SJSA1 (cell line): Measurements from ENCODE around the gene KLRF1. TPM values are rescaled to one million over a fixed set of nuclear protein-coding genes. Genes with fewer than 3 reads are reported as not detected.

Experiments used
- DNase-seq, 2 experiments: peaks; one replicate each; pipeline ENCODE4 v3.0.0-alpha.2; 2015 to 2020; ENCODE audit warnings: low spot score in 2 of 2, low read depth in 1 of 2
- H3K27ac ChIP-seq: fragments of 250-450 bp; sonication (Bioruptor Pico); 2 replicates; pipeline ENCODE4 v1.5.1; 2020; ENCODE audit warnings: mild to moderate bottlenecking, moderate library complexity
- H3K27me3 ChIP-seq: fragments of 250-450 bp; sonication (Bioruptor Pico); replicated peaks from 2 replicates; pipeline ENCODE4 v1.5.1; 2020; ENCODE audit warnings: mild to moderate bottlenecking, moderate library complexity
- H3K36me3 ChIP-seq: fragments of 250-450 bp; sonication (Bioruptor Pico); 2 replicates; pipeline ENCODE4 v1.5.1; 2020; ENCODE audit warnings: mild to moderate bottlenecking
- H3K4me1 ChIP-seq: fragments of 250-450 bp; sonication (Bioruptor Pico); replicated peaks from 2 replicates; pipeline ENCODE4 v1.6.1; 2021; ENCODE audit warnings: mild to moderate bottlenecking
- H3K4me3 ChIP-seq: fragments of 250-450 bp; sonication (Bioruptor Pico); 2 replicates; pipeline ENCODE4 v1.5.1; 2020; ENCODE audit warnings: mild to moderate bottlenecking
- H3K9me3 ChIP-seq: fragments of 250-450 bp; sonication (Bioruptor Pico); replicated peaks from 2 replicates; pipeline ENCODE4 v1.5.1; 2020; ENCODE audit warnings: mild to moderate bottlenecking
- total RNA-seq: library from RNA; depleted of rRNA; stranded (reverse); fragments of >200 nt; shearing (Covaris generic); gene quantifications from 2 replicates; pipeline ENCODE4 v1.2.3, GENCODE V29; 2014

KLRF1 gene
- total RNA-seq, 1 experiment from 2014 or later = not detected

DNA sequence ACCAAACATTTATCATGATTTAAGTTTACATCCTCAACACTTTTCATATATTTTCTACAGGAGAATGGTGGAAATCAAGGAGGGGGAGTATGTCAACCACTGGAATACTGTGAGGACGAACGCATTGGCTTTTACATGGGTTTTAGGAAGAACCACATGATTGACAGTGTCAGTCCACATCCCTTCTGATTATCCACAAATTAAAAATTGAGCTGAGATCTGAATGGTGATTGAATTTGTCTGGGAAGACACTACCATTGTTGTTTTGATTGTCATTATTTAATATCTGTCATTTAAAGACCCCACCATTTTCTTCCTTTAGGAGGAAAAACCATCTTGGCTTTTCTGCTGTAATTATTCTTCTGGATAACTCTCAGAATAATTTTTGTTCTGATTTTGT, 31.3 kb upstream of the KLRF1 start:
- Histone ChIP-seq H3K27ac (no peak overlapping the region), H3K4me3 (no peak overlapping the region), H3K9me3 (no peaks in the 10 kb centered on the region), H3K27me3 (no peaks in the 10 kb centered on the region), H3K4me1 (peaks cover 37% of the 10 kb centered on the region), H3K36me3 (no peaks in the 10 kb centered on the region)
- DNase-seq = no peak

DNA sequence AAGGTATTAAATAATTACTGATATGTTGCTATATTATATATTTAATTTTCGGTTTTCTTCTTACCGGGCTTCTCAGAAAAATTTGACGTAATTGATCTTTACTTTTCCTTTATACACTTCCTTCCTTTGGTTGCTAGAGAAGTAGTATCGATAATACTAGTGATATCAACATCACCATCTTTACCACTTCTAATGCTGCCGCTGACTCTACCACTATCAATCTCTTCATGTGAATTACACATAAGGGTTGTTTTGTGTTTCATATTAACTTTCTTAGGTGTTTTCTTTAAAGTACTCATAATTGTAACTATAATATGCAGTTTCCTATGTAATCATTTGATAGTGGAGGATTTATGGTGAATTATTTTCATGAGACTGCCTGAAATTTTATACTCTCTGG, 30.9 kb upstream of the KLRF1 start:
- no peaks in the 10 kb centered on the region for H3K27me3 ChIP-seq
- no peaks in the 10 kb centered on the region for H3K9me3 ChIP-seq
- H3K36me3 ChIP-seq = no peaks in the 10 kb centered on the region
- peak overlapping the region; percentile 30; the same call in 1 of the 2 replicates for H3K27ac ChIP-seq
- H3K4me3 ChIP-seq = no peak overlapping the region
- DNase-seq = no peak
- peaks cover 37% of the 10 kb centered on the region for H3K4me1 ChIP-seq

DNA sequence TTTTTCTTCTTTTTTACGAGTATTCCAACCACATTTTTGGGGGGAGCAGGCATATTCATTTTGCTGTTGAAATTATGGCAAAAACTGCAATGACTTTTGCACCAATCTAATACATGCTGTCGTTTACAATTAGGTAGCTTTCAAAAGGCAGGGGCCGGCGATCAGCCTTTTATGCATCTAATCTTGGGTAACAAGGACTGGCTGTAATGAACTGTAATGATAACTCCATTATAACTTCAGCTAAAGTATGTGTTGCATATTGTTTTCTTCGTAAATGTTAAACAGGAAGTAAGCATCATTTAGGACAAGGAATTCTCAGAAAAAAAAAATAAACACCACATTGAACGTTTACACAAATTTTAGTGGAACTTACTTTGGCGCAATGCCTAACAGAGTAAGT, 30.3 kb upstream of the KLRF1 start:
- H3K27me3 ChIP-seq = no peaks in the 10 kb centered on the region
- H3K27ac ChIP-seq = peak overlapping the region; percentile 30; the same call in 1 of the 2 replicates
- H3K4me3 ChIP-seq = no peak overlapping the region
- no peaks in the 10 kb centered on the region for H3K36me3 ChIP-seq
- peaks cover 37% of the 10 kb centered on the region for H3K4me1 ChIP-seq
- H3K9me3 ChIP-seq = no peaks in the 10 kb centered on the region
- DNase-seq = peak in 1 of 2 experiments; percentile 32

DNA sequence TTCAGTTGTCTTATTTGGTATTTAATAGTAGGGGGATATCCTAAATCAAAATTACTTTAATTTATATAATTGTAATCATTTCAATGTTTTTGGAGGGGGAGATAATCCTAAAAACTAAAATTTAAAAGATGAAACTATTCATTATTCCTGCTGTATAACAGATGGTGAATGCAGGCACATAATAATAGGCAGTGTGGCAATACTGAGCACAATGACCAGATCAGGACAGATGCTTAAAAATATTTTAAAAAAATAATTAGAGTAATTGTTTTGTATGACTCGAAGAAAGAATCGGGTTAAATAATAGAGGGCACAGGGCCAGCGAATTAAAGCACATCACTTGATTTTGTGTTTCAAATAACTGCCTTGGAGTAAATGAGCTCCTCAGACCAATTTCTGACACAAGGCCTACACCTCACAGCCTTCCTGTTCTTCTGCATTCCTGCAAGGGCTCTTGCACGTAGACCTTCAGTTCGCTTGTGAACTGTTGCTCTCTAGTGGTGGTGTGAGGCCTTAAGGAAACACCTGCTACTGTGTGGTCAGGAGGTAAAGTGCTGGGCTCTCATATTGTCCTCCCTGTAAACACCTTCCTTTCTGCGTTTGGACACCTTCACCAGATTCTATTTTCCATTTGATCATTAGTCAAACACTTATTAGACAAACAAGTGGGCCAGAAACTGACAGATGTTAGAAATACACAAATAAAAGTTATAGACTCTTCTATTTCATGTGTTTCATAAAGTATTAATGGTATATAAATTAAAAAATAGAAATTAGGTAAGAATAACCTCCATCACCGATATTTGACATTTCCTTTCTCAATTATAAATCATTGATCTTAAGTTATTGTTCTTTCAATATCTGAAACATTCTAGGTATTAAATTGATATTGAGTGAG, 29.3 kb upstream of the KLRF1 start:
- Histone ChIP-seq H3K27ac (no peak overlapping the region), H3K27me3 (no peaks in the 10 kb centered on the region), H3K4me3 (no peak overlapping the region), H3K9me3 (no peaks in the 10 kb centered on the region), H3K36me3 (no peaks in the 10 kb centered on the region), H3K4me1 (peaks cover 29% of the 10 kb centered on the region)
- peak; percentile 25 to 48 for DNase-seq

DNA sequence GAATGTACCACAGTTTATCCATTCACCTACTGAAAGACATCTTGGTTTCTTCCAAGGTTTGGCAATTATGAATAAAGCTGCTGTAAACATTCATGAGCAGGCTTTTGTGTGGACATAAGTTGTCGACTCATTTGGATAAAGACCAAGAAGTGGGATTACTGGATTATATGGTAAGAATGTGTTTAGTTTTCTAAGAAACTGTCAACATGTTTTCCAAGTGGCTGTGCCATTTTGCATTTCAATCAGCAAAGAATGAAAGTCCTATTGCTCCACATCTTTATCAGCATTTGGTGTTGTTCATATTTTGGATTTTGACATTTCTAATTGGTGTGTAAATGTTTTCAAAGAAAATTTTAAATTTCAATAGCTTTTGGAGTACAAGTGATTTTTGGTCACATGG, 27.3 kb upstream of the KLRF1 start:
- Histone ChIP-seq H3K27me3 (no peaks in the 10 kb centered on the region), H3K4me1 (peaks cover 10% of the 10 kb centered on the region)
- no peak for DNase-seq

DNA sequence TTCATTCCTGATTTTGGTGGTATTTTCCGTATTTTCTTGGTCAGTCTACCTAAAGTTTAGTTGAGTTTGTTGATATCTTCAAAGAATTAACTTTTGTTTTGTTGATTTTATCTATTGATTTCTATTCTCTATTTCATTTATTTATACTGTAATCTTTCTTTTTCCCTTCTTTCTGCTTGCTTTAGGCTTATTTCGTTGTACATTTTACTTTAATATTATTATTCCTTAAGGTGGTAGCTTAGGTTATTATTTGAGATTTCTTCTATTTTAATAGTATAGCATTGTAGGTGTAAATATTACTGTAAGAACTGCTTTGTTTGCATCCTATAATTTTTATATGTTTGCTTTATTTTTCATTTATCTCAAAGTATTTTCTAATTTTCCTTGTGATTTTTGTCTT, 21.4 kb upstream of the KLRF1 start:
- Histone ChIP-seq H3K4me3 (no peak overlapping the region), H3K27ac (no peak overlapping the region), H3K27me3 (no peaks in the 10 kb centered on the region; the same call in none of the 2 replicates), H3K36me3 (no peaks in the 10 kb centered on the region), H3K4me1 (no peaks in the 10 kb centered on the region), H3K9me3 (no peaks in the 10 kb centered on the region)
- DNase-seq = no peak

More for the DNA sequence above, 27.3 kb upstream of the KLRF1 start:
- Histone ChIP-seq H3K27ac (no peak overlapping the region), H3K9me3 (no peaks in the 10 kb centered on the region), H3K4me3 (no peak overlapping the region), H3K36me3 (no peaks in the 10 kb centered on the region)

DNA sequence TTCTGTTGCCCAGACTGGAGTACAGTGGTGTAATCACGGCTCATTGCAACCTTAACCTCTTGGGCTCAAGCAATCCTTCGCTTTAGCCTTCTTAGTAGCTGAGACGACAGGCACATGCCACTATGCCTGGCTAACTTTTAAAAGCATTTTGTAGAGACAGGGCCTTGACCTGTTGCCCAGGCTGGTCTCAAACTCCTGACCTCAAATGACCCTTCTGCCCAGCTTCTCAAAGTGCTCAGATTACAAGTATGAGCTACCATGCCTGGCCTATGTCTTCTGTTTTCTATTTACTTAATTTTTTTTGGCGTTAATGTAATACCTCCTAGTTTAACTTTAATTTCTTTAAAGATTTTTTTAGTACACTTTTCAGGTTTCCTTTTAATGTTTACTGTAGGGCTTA, 20.6 kb upstream of the KLRF1 start:
- no peaks in the 10 kb centered on the region for H3K4me1 ChIP-seq
- DNase-seq = no peak
- H3K36me3 ChIP-seq = no peaks in the 10 kb centered on the region
- no peak overlapping the region for H3K27ac ChIP-seq
- H3K4me3 ChIP-seq = no peak overlapping the region
- no peaks in the 10 kb centered on the region; the same call in none of the 2 replicates for H3K27me3 ChIP-seq
- H3K9me3 ChIP-seq = no peaks in the 10 kb centered on the region

DNA sequence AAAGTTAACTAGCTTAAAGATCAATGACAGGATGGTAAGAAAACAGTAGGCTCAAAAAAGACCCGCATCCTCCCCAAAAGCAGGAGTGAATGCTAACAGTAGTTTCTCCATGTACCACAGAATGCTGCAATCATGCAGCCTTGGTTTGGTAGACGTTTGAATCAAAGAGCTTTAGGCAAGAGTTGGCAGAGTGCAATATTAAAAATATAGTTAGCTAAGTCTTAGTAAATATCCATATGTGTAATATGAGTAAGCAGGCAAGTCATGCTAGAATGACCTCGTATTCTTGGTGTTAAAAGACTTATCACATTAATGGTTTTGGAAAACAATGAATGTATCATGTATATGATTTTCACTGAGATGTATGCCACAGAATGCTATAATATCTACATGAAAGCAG, 18.8 kb upstream of the KLRF1 start:
- Histone ChIP-seq H3K27me3 (no peaks in the 10 kb centered on the region; the same call in none of the 2 replicates), H3K36me3 (no peaks in the 10 kb centered on the region), H3K4me3 (no peak overlapping the region), H3K4me1 (no peaks in the 10 kb centered on the region), H3K9me3 (no peaks in the 10 kb centered on the region), H3K27ac (no peak overlapping the region)
- DNase-seq = no peak

DNA sequence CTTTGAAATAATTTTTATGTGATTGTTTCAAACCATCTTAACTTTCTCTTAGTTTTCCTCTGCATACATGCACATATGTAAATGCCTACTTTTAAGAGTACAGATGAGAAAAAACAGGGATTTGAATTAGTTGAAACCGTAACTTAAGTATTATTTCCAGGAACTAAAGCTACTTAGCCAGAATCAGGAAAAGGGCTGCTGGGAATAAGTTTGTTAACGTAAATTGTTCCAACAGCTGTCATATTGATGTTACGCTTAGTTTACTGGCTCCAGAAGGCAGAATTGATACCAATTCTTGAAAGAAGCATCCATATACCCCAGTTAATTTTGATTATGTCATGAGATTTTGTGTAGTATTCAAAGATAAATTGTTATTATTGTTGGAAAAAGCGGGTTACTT, 17.9 kb upstream of the KLRF1 start:
- Histone ChIP-seq H3K9me3 (no peaks in the 10 kb centered on the region), H3K27ac (no peak overlapping the region), H3K4me3 (no peak overlapping the region), H3K27me3 (no peaks in the 10 kb centered on the region; the same call in none of the 2 replicates), H3K36me3 (no peaks in the 10 kb centered on the region), H3K4me1 (no peaks in the 10 kb centered on the region)
- no peak for DNase-seq

DNA sequence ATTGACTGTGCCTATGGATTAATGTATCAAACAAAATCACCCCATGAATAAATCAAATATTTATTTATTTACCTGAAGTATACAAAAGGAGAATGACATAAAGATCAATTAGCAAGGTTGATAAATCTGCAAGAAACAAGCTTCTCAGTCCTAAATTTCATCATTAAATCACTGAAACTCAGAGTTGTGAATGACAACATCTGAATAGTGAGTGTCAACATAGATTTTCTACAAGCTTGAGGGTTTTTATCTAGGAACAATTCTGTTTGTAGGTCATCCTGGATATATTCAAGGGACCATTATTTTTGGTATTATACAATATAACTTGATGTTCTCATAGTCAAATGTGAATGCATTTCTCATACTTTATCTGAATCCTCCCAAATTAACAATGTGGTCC, 17.4 kb upstream of the KLRF1 start:
- H3K4me1 ChIP-seq = no peaks in the 10 kb centered on the region
- no peaks in the 10 kb centered on the region for H3K9me3 ChIP-seq
- H3K36me3 ChIP-seq = no peaks in the 10 kb centered on the region
- H3K4me3 ChIP-seq = no peak overlapping the region
- H3K27me3 ChIP-seq = no peaks in the 10 kb centered on the region; the same call in none of the 2 replicates
- no peak overlapping the region for H3K27ac ChIP-seq
- DNase-seq = no peak

DNA sequence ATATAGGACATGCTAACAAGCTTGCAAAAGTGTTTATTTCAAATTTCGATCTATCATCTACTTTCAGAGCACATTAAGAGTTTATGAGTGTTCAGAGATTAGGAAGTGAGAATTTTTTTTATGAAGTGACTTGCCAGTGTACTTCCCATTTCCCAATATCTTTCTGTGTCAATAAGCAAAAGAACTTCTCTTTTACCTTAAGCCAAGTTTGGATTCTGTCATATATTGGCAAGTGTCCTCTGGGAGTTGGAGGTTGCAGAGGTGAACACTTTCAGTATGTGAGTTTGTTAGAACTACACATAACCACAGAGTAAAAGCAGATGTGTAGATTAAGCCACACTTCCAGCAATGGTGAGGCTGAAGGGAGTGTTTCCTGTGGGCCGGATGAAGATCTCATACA, 16.6 kb upstream of the KLRF1 start:
- H3K9me3 ChIP-seq = no peaks in the 10 kb centered on the region
- H3K4me1 ChIP-seq = no peaks in the 10 kb centered on the region
- no peak for DNase-seq
- H3K36me3 ChIP-seq = no peaks in the 10 kb centered on the region
- no peak overlapping the region for H3K4me3 ChIP-seq
- no peaks in the 10 kb centered on the region; the same call in none of the 2 replicates for H3K27me3 ChIP-seq
- no peak overlapping the region for H3K27ac ChIP-seq

DNA sequence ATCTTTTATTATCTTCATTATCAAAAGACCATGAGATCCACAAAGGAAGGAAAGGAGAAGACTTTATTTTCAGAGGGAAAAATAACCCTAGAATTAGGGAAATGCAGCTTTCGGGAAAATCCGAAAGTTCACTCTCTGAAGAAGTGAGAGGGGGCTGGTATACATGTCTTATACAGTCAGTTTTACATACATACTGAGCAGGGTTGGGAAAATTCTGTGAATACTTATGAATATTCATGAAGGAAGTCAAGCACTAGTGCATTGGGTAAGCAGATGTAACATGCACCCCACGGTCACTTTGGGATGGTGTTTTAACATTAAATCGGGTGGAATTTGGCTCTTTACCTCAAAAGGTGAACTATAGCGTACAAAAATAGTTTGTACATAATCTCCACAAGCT, 15.7 kb upstream of the KLRF1 start:
- Histone ChIP-seq H3K4me1 (no peaks in the 10 kb centered on the region), H3K27me3 (no peaks in the 10 kb centered on the region; the same call in none of the 2 replicates), H3K9me3 (no peaks in the 10 kb centered on the region), H3K36me3 (no peaks in the 10 kb centered on the region), H3K27ac (no peak overlapping the region), H3K4me3 (no peak overlapping the region)
- no peak for DNase-seq

DNA sequence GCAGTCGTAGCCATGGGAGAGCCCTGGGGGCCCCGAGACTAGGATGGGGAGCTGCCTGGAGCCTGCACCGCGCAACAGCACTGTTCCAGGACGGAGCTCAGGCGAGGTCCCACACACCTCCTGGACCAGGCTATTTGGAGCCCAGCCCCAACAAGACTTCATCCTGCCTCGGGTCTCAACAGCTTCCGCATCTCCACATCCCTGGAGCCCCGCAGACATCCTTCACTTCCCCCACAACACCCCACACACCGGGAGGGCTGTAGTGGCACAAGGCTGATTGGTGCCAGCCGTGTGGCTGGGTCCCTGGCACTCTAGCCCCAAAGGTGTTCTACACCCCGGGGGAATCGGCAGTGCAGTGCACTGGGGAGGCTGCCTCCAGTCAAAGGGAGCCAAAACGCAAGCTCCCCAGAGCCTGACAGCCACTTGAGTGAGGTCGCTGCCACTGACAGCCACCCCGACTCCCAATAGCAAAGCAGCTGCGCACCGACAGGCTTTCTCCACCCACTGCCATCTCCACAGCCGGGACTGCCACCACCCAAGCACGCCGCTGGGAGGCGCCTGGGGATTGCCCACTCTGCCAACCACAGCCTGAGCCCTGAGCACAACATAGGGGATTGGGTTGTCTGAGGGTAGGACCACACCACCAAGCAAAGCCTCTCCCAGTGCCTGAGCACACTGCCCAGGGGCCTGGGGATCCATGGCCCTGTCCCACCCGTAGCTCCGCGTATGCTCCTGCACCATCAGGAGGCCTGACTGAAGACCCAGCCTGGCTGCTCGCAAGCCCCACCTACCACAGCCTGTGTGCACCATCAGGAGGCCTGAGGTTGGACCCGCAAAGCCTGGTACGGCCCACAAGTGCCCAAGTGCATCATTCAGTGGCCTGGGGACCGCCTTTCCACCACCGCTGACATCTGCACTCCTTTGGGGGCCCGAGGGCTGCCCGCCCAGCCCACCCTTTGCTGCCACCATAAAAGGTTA, 13.2 kb upstream of the KLRF1 start:
- peak; percentile 31 to 64 for DNase-seq
- no peaks in the 10 kb centered on the region for H3K36me3 ChIP-seq
- H3K4me1 ChIP-seq = no peaks in the 10 kb centered on the region
- no peak overlapping the region for H3K4me3 ChIP-seq
- H3K27ac ChIP-seq = no peak overlapping the region
- no peaks in the 10 kb centered on the region; the same call in 1 of the 2 replicates for H3K27me3 ChIP-seq
- no peaks in the 10 kb centered on the region for H3K9me3 ChIP-seq
